WTC11 (cell line): Measurements from ENCODE around the gene ARHGAP10. TPM values are rescaled to one million over a fixed set of nuclear protein-coding genes. Genes with fewer than 3 reads are reported as not detected.

Experiments
- ATAC-seq: fragments of 200-7000 bp; cut with Tn5 transposase; 2 replicates; pipeline ENCODE4 v1.10.0; 2021; ENCODE audit warnings: mild to moderate bottlenecking, moderate library complexity
- CTCF ChIA-PET: fragments of 300-600 bp; sonication (Branson Sonifier 250); formaldehyde crosslinking; loops from one replicate; lab custom pipeline; 2021; ENCODE audit warnings: antibody characterized with exemption; lab: Charles Lee
- POLR2A ChIA-PET: fragments of 350-600 bp; sonication (Branson Sonifier 250); formaldehyde crosslinking; loops from one replicate; lab custom pipeline; 2021; ENCODE audit warnings: antibody characterized with exemption; lab: Charles Lee
- DNase-seq: peaks from one replicate; pipeline ENCODE4 v3.0.0; 2021; ENCODE audit warnings: low spot score
- H3K27ac Mint-ChIP-seq: 2 replicates; pipeline ENCODE4 v1.8.0; 2021; ENCODE audit warnings: mixed read lengths
- H3K27me3 Mint-ChIP-seq: 2 replicates; pipeline ENCODE4 v1.8.0; 2021; ENCODE audit warnings: low read depth, mild to moderate bottlenecking, moderate library complexity, mixed read lengths
- H3K36me3 Mint-ChIP-seq: 2 replicates; pipeline ENCODE4 v1.8.0; 2021; ENCODE audit warnings: mixed read lengths
- H3K4me1 Mint-ChIP-seq: 2 replicates; pipeline ENCODE4 v1.8.0; 2022; ENCODE audit warnings: mixed read lengths
- H3K4me3 Mint-ChIP-seq: 2 replicates; pipeline ENCODE4 v1.8.0; 2021; ENCODE audit warnings: mild to moderate bottlenecking, moderate library complexity, mixed read lengths
- H3K9me3 Mint-ChIP-seq: 2 replicates; pipeline ENCODE4 v1.8.0; 2021; ENCODE audit warnings: mixed read lengths
- ATF6 ChIP-seq: sonication (generic); formaldehyde crosslinking; IDR thresholded peaks from 2 replicates; pipeline ENCODE4 v1.8.1; 2023; ENCODE audit warnings: mild to moderate bottlenecking, missing genetic modification reagents
- CBFB ChIP-seq: sonication (generic); formaldehyde crosslinking; IDR thresholded peaks from 2 replicates; pipeline ENCODE4 v1.8.1; 2022; ENCODE audit warnings: mild to moderate bottlenecking, low read depth, missing genetic modification reagents
- FOXP4 ChIP-seq: sonication (generic); formaldehyde crosslinking; IDR thresholded peaks from 2 replicates; pipeline ENCODE4 v1.8.0; 2022; ENCODE audit warnings: mild to moderate bottlenecking, missing genetic modification reagents
- IRF2 ChIP-seq: sonication (generic); formaldehyde crosslinking; IDR thresholded peaks from 2 replicates; pipeline ENCODE4 v1.8.0; 2022; ENCODE audit warnings: low read depth, missing genetic modification reagents, borderline replicate concordance
- KAT7 ChIP-seq: sonication (generic); formaldehyde crosslinking; IDR thresholded peaks from 2 replicates; pipeline ENCODE4 v1.8.1; 2023; ENCODE audit warnings: missing genetic modification reagents, mild to moderate bottlenecking, borderline replicate concordance
- MYBL2 ChIP-seq: sonication (generic); formaldehyde crosslinking; IDR thresholded peaks from 2 replicates; pipeline ENCODE4 v1.8.1; 2023; ENCODE audit warnings: mild to moderate bottlenecking, moderate library complexity, missing genetic modification reagents
- NR2C2 ChIP-seq: sonication (generic); formaldehyde crosslinking; IDR thresholded peaks from 2 replicates; pipeline ENCODE4 v1.8.0; 2022; ENCODE audit warnings: mild to moderate bottlenecking, missing genetic modification reagents
- RELA ChIP-seq: sonication (generic); formaldehyde crosslinking; IDR thresholded peaks from 2 replicates; pipeline ENCODE4 v1.8.1; 2022; ENCODE audit warnings: missing genetic modification reagents, mild to moderate bottlenecking, borderline replicate concordance
- SP1 ChIP-seq: sonication (generic); formaldehyde crosslinking; conservative IDR thresholded peaks from 2 replicates; pipeline ENCODE4 v1.8.1; 2022; ENCODE audit warnings: missing genetic modification reagents
- TEAD1 ChIP-seq: sonication (generic); formaldehyde crosslinking; IDR thresholded peaks from 2 replicates; pipeline ENCODE4 v1.8.0; 2022; ENCODE audit warnings: mild to moderate bottlenecking, missing genetic modification reagents
- TEAD4 ChIP-seq: sonication (generic); formaldehyde crosslinking; IDR thresholded peaks from 2 replicates; pipeline ENCODE4 v1.8.0; 2022; ENCODE audit warnings: mild to moderate bottlenecking, missing genetic modification reagents
- ZNF281 ChIP-seq: sonication (generic); formaldehyde crosslinking; IDR thresholded peaks from 2 replicates; pipeline ENCODE4 v1.8.0; 2023; ENCODE audit warnings: mild to moderate bottlenecking, missing genetic modification reagents
- ZNF416 ChIP-seq: fragments of 250-450 bp; sonication (Bioruptor Pico); IDR thresholded peaks from 2 replicates; pipeline ENCODE4 v1.9.0; 2021; ENCODE audit warnings: mild to moderate bottlenecking, inconsistent platforms
- ZNF532 ChIP-seq: fragments of 250-450 bp; sonication (Bioruptor Pico); IDR thresholded peaks from 2 replicates; pipeline ENCODE4 v1.9.0; 2021; ENCODE audit warnings: mild to moderate bottlenecking, borderline replicate concordance
- total RNA-seq: library from RNA; stranded (reverse); gene quantifications from 3 replicates; pipeline ENCODE4 v1.2.3, GENCODE V29; 2021
- TF ChIP-seq, protein P1 (sequence below): sonication (generic); formaldehyde crosslinking; IDR thresholded peaks from 2 replicates; pipeline ENCODE4 v1.8.0; 2022; ENCODE audit warnings: mild to moderate bottlenecking, missing genetic modification reagents
- TF ChIP-seq, protein P2 (sequence below): fragments of 250-450 bp; sonication (Bioruptor Pico); IDR thresholded peaks from 2 replicates; pipeline ENCODE4 v1.9.0; 2021; ENCODE audit warnings: mild to moderate bottlenecking
- TF ChIP-seq, protein P3 (sequence below): sonication (generic); formaldehyde crosslinking; IDR thresholded peaks from 2 replicates; pipeline ENCODE4 v1.8.1; 2023; ENCODE audit warnings: mild to moderate bottlenecking, moderate library complexity, missing genetic modification reagents
- TF ChIP-seq, protein P4 (sequence below): fragments of 250-450 bp; sonication (Bioruptor Pico); IDR thresholded peaks from 2 replicates; pipeline ENCODE4 v1.9.0; 2021; ENCODE audit warnings: moderate library complexity, mild to moderate bottlenecking, inconsistent platforms, borderline replicate concordance

ARHGAP10 gene
- total RNA-seq, 1 experiment from 2014 or later, result 9.6 TPM

DNA sequence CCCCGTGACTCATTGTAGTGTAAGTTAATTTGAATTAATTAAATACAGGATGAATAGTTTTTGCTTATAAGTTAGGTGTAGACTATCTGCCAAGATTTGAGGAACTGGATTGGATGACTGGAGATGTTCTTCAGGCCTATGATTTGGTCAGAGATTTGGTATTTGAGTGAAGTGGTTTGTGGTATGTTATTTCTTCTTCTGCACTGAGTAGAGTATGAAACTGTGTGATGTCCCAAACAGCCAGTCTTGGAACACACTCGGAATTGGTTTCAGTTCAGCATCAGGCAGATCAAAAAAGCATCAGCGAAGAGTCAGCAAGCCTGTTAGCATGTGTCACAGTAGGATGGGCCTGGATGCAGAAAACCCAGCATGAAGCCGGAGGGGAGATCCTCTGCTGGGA, 294.1 kb downstream of the ARHGAP10 start:
- H3K9me3 Mint-ChIP-seq, result peaks cover 14% of the 10 kb centered on the region
- no peak for TF ChIP-seq ZNF416 (CRISPR knock-in tag)
- no peak for TF ChIP-seq ZNF281 (CRISPR knock-in tag)
- no peak for TF ChIP-seq TEAD1 (CRISPR knock-in tag)
- no peak for TF ChIP-seq MYBL2 (CRISPR knock-in tag)
- TF ChIP-seq KAT7 (CRISPR knock-in tag), result no peak
- TF ChIP-seq RELA, result no peak
- no peak for TF ChIP-seq NR2C2
- no peak for TF ChIP-seq ZNF532
- TF ChIP-seq, protein P1, sequence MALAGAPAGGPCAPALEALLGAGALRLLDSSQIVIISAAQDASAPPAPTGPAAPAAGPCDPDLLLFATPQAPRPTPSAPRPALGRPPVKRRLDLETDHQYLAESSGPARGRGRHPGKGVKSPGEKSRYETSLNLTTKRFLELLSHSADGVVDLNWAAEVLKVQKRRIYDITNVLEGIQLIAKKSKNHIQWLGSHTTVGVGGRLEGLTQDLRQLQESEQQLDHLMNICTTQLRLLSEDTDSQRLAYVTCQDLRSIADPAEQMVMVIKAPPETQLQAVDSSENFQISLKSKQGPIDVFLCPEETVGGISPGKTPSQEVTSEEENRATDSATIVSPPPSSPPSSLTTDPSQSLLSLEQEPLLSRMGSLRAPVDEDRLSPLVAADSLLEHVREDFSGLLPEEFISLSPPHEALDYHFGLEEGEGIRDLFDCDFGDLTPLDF, result no peak
- TF ChIP-seq, protein P2, sequence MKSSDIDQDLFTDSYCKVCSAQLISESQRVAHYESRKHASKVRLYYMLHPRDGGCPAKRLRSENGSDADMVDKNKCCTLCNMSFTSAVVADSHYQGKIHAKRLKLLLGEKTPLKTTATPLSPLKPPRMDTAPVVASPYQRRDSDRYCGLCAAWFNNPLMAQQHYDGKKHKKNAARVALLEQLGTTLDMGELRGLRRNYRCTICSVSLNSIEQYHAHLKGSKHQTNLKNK (CRISPR knock-in tag), result no peak
- no peak for TF ChIP-seq CBFB (CRISPR knock-in tag)
- DNase-seq (no peak), ATAC-seq (no peak)
- H3K27me3 Mint-ChIP-seq, result no peaks in the 10 kb centered on the region
- H3K4me3 Mint-ChIP-seq, result no peak overlapping the region
- H3K27ac Mint-ChIP-seq, result no peak overlapping the region
- CTCF ChIA-PET, result no interaction called here
- no peaks in the 10 kb centered on the region for H3K36me3 Mint-ChIP-seq
- peaks cover 23% of the 10 kb centered on the region for H3K4me1 Mint-ChIP-seq
- POLR2A ChIA-PET, result no interaction called here

DNA sequence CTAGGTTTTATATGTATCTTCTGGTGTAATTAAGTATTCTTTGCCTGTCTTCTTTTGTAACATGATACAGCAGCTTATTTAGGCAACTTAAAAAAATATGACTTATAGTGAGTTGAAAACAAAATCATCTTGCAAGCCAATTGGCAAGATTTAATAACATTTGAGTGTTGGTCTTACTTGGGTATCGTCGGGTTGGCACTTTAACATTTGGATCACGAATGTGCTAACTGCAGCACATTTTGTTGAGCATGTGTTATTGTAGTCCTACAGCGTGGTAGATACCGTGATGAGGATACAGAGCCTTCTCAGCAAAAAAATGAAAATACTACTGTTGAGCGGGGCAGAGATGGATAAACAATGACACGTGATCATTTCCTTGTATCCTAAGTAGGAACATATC, 295.3 kb downstream of the ARHGAP10 start:
- H3K27ac Mint-ChIP-seq, result peak overlapping the region; percentile 15; the same call in 1 of the 2 replicates
- peaks cover 23% of the 10 kb centered on the region for H3K4me1 Mint-ChIP-seq
- POLR2A ChIA-PET, result no interaction called here
- no peak overlapping the region for H3K4me3 Mint-ChIP-seq
- no peak for DNase-seq
- no peak for ATAC-seq
- H3K36me3 Mint-ChIP-seq, result no peaks in the 10 kb centered on the region
- CTCF ChIA-PET, result no interaction called here
- H3K27me3 Mint-ChIP-seq, result no peaks in the 10 kb centered on the region
- H3K9me3 Mint-ChIP-seq, result peaks cover 14% of the 10 kb centered on the region
- TF ChIP-seq SP1 (CRISPR knock-in tag) (no peak), IRF2 (CRISPR knock-in tag) (no peak), FOXP4 (no peak), ATF6 (no peak), TEAD4 (CRISPR knock-in tag) (no peak)
- TF ChIP-seq, protein P3, sequence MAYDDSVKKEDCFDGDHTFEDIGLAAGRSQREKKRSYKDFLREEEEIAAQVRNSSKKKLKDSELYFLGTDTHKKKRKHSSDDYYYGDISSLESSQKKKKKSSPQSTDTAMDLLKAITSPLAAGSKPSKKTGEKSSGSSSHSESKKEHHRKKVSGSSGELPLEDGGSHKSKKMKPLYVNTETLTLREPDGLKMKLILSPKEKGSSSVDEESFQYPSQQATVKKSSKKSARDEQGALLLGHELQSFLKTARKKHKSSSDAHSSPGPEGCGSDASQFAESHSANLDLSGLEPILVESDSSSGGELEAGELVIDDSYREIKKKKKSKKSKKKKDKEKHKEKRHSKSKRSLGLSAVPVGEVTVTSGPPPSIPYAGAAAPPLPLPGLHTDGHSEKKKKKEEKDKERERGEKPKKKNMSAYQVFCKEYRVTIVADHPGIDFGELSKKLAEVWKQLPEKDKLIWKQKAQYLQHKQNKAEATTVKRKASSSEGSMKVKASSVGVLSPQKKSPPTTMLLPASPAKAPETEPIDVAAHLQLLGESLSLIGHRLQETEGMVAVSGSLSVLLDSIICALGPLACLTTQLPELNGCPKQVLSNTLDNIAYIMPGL (CRISPR knock-in tag), result no peak
- TF ChIP-seq, protein P4, sequence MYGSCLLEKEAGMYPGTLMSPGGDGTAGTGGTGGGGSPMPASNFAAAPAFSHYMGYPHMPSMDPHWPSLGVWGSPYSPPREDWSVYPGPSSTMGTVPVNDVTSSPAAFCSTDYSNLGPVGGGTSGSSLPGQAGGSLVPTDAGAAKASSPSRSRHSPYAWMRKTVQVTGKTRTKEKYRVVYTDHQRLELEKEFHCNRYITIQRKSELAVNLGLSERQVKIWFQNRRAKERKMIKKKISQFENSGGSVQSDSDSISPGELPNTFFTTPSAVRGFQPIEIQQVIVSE (CRISPR knock-in tag), result no peak
